SK-N-SH (cell line): ENCODE data around the gene PREPL. TPM values are rescaled to one million over a fixed set of nuclear protein-coding genes. Genes with fewer than 3 reads are reported as not detected.

Experiments used
- CTCF ChIA-PET: fragments of 300-600, 350-600 bp; formaldehyde crosslinking; extraction: SDS; loops from one replicate; lab custom pipeline; 2021; lab: Yijun Ruan, JAX
- POLR2A ChIA-PET: fragments of 350-600 bp; sonication (Branson Sonifier 250); formaldehyde crosslinking; extraction: SDS; loops from one replicate; lab custom pipeline; 2020; ENCODE audit warnings: antibody characterized with exemption, inconsistent platforms; lab: Yijun Ruan, JAX
- DNase-seq: peaks from one replicate; pipeline ENCODE4 v3.0.0; 2012
- H2AFZ ChIP-seq: fragments of 200-600 bp; sonication (generic); 2 replicates; pipeline ENCODE4 v1.8.1; 2016; ENCODE audit warnings: antibody characterized with exemption, mild to moderate bottlenecking, low read depth
- H3F3A ChIP-seq: fragments of 200-600 bp; sonication (generic); replicated peaks from 2 replicates; pipeline ENCODE3; 2016; ENCODE audit warnings: antibody characterized with exemption, mild to moderate bottlenecking; ENCODE audit not compliant: insufficient read depth
- H3K27ac ChIP-seq, 2 experiments: fragments of 200-500 bp in 1 of 2; fragments of 200-600 bp in 1 of 2; sonication (Bioruptor generic) in 1 of 2; sonication (generic), shearing (Covaris generic) in 1 of 2; 2 replicates each; pipeline versions ENCODE4 v1.5.1 to v1.6.1; 2014 to 2016; ENCODE audit warnings: low read depth in 2 of 2, inconsistent platforms in 1 of 2, low read length in 1 of 2, mild to moderate bottlenecking in 1 of 2, mixed read lengths in 1 of 2
- H3K27me3 ChIP-seq: fragments of 200-600 bp; sonication (generic), shearing (Covaris generic); 2 replicates; pipeline ENCODE4 v1.6.1; 2016; ENCODE audit warnings: mixed run types; ENCODE audit not compliant: insufficient read depth
- H3K36me3 ChIP-seq, 2 experiments: fragments of 200-500 bp in 1 of 2; fragments of 200-600 bp in 1 of 2; sonication (Bioruptor generic) in 1 of 2; sonication (generic) in 1 of 2; replicated peaks in 1 of 2; 2 replicates each; pipeline versions ENCODE3 to v1.5.1; 2014 to 2016; ENCODE audit warnings: low read length in 1 of 2, mild to moderate bottlenecking in 1 of 2; ENCODE audit not compliant: insufficient read depth in 2 of 2, control insufficient read depth in 1 of 2
- H3K4me1 ChIP-seq, 2 experiments: fragments of 200-500 bp in 1 of 2; fragments of 200-600 bp in 1 of 2; sonication (Bioruptor generic) in 1 of 2; sonication (generic), shearing (Covaris generic) in 1 of 2; 2 replicates each; pipeline versions ENCODE4 v1.5.1 to v1.6.1; 2014 to 2016; ENCODE audit warnings: low read depth in 1 of 2, low read length in 1 of 2, mixed run types in 1 of 2; ENCODE audit not compliant: insufficient read depth in 2 of 2, control insufficient read depth in 1 of 2
- H3K4me2 ChIP-seq: fragments of 200-600 bp; sonication (generic), shearing (Covaris generic); 2 replicates; pipeline ENCODE4 v1.6.1; 2017; ENCODE audit warnings: mixed run types
- H3K4me3 ChIP-seq, 2 experiments: fragments of 200-500 bp in 1 of 2; fragments of 200-600 bp in 1 of 2; sonication (Bioruptor generic) in 1 of 2; sonication (generic), shearing (Covaris generic) in 1 of 2; 2 replicates each; pipeline versions ENCODE4 v1.5.1 to v1.8.1; 2014 to 2016; ENCODE audit warnings: low read depth in 2 of 2, inconsistent platforms in 1 of 2, low read length in 1 of 2, mild to moderate bottlenecking in 1 of 2, mixed read lengths in 1 of 2, moderate library complexity in 1 of 2
- H3K79me2 ChIP-seq: fragments of 200-600 bp; sonication (generic); 2 replicates; pipeline ENCODE4 v1.8.1; 2017; ENCODE audit warnings: mild to moderate bottlenecking; ENCODE audit not compliant: insufficient read depth
- H3K9ac ChIP-seq: fragments of 200-600 bp; sonication (generic); 2 replicates; pipeline ENCODE4 v1.6.1; 2017; ENCODE audit warnings: mixed run types
- H3K9me2 ChIP-seq: fragments of 200-600 bp; sonication (generic); 2 replicates; pipeline ENCODE4 v1.6.1; 2017; ENCODE audit warnings: mixed run types
- H3K9me3 ChIP-seq: fragments of 200-600 bp; sonication (generic); 2 replicates; pipeline ENCODE4 v1.6.1; 2017; ENCODE audit warnings: mixed run types, mild to moderate bottlenecking, moderate library complexity
- H4K20me1 ChIP-seq: fragments of 200-600 bp; sonication (generic); 2 replicates; pipeline ENCODE4 v1.6.1; 2017; ENCODE audit warnings: mild to moderate bottlenecking, mixed run types; ENCODE audit not compliant: insufficient read depth
- FOSL2 ChIP-seq: IDR thresholded peaks from 2 replicates; pipeline ENCODE4 v1.4.0; 2012; ENCODE audit warnings: low read depth, mild to moderate bottlenecking, moderate library complexity, borderline replicate concordance
- FOXJ3 ChIP-seq: sonication (generic); formaldehyde crosslinking; IDR thresholded peaks from 2 replicates; pipeline ENCODE4 v1.5.1; 2020; ENCODE audit warnings: mild to moderate bottlenecking, missing genetic modification reagents
- GABPA ChIP-seq: IDR thresholded peaks from 2 replicates; pipeline ENCODE4 v1.4.0; 2012; ENCODE audit warnings: low read depth, mild to moderate bottlenecking
- JUND ChIP-seq: IDR thresholded peaks from 2 replicates; pipeline ENCODE4 v1.4.0; 2012
- NFIC ChIP-seq: IDR thresholded peaks from 2 replicates; pipeline ENCODE4 v1.4.0; 2012; ENCODE audit warnings: borderline replicate concordance
- POLR2AphosphoS5 ChIP-seq: IDR thresholded peaks from 2 replicates; pipeline ENCODE4 v1.6.1; 2012; ENCODE audit warnings: low read depth, low read length
- REST ChIP-seq: IDR thresholded peaks from 2 replicates; pipeline ENCODE4 v1.6.1; 2012; ENCODE audit warnings: mild to moderate bottlenecking, low read depth, low read length, moderate library complexity
- SIN3A ChIP-seq: IDR thresholded peaks from 2 replicates; pipeline ENCODE4 v1.6.1; 2012; ENCODE audit warnings: low read depth, mild to moderate bottlenecking, low read length, moderate library complexity, borderline replicate concordance
- TCF12 ChIP-seq: IDR thresholded peaks from 2 replicates; pipeline ENCODE4 v1.4.0; 2012
- WGBS: methylation state at CpG from one replicate; pipeline ENCODE4 v1.1.6; 2017; ENCODE audit warnings: low lambda C conversion rate; 5-methylcytosine and 5-hydroxymethylcytosine counted together
- polyA plus RNA-seq, 3 experiments: library from polyadenylated mRNA; depleted of rRNA; stranded (reverse); fragments of >200 nt; gene quantifications; 2 replicates each; pipeline ENCODE4 v1.2.3, GENCODE V29; 2012

PREPL gene
- polyA plus RNA-seq, 1 of the 3 experiments (the other 2 are of a cell fraction) = 22.6 TPM

GRCh38 chr2:44324971-44325426, 36.3 kb downstream of the PREPL start:
- Histone ChIP-seq H3K9me2 (no peaks in the 10 kb centered on the region), H3K9ac (no peak overlapping the region), H3K9me3 (no peaks in the 10 kb centered on the region), H3F3A (peaks cover 8% of the 10 kb centered on the region), H3K4me3 (no peak overlapping the region), H3K4me1 (peaks cover 0 to 3% of the 10 kb centered on the region in 2 experiments; a peak in 1 of 4 replicates), H3K27me3 (no peaks in the 10 kb centered on the region), H3K36me3 (peaks cover 68 to 71% of the 10 kb centered on the region in 2 experiments), H3K27ac (peak overlapping the region in 1 of 2 experiments; percentile 12; a peak in 1 of 4 replicates), H4K20me1 (no peaks in the 10 kb centered on the region), H2AFZ (no peak overlapping the region), H3K79me2 (no peaks in the 10 kb centered on the region), H3K4me2 (peak overlapping the region; percentile 36; the same call in 1 of the 2 replicates)
- 100% methylated on average over 1 of the region's 1 CpG for WGBS
- 0 out of 2 replicates have a peak, but pooled peaks have one; percentile 10 for TF ChIP-seq TCF12
- no peak for TF ChIP-seq SIN3A
- TF ChIP-seq POLR2AphosphoS5 = no peak
- TF ChIP-seq JUND = peak; percentile 36; the same call in 1 of the 2 replicates
- peak; percentile 43; the same call in 1 of the 2 replicates for TF ChIP-seq FOSL2
- peak; percentile 47; the same call in 1 of the 2 replicates for TF ChIP-seq NFIC
- TF ChIP-seq FOXJ3 = no peak
- TF ChIP-seq GABPA = no peak
- ChIA-PET CTCF (interaction anchor here (1.1 to 1.9 kb wide), 3 partner anchors 12 to 281 kb away, joined by 3 to 6 read pairs (median 5); no protein-coding TSS in a partner anchor), POLR2A (no interaction called here)
- no peak for DNase-seq

DNA sequence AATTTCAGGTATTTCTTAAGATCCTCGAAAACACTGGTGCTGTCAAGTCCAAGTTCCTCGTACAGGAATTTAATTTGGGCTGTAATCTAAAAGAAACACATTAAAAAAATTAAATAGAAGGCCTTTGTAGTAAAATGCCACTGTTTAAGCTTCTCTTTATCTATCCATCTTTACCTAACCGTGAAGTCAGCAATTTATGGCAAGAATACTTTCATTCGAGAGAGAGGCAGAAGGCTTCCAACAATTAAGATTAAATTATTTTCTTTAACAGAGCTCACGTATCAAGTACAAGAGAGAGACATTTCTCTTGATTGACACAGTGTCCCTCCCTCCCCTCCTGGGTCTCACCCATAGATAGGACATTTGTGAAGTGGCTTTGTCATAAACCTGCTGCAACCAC, 39.9 kb downstream of the PREPL start:
- POLR2A ChIA-PET = no interaction called here
- H3K4me2 ChIP-seq = no peak overlapping the region
- TF ChIP-seq REST = no peak
- H3K27me3 ChIP-seq = no peaks in the 10 kb centered on the region
- peaks cover 68 to 69% of the 10 kb centered on the region in 2 experiments for H3K36me3 ChIP-seq
- no peak for DNase-seq
- H4K20me1 ChIP-seq = no peaks in the 10 kb centered on the region
- no peaks in the 10 kb centered on the region for H3K79me2 ChIP-seq
- peaks cover 0 to 3% of the 10 kb centered on the region in 2 experiments; a peak in 1 of 4 replicates for H3K4me1 ChIP-seq
- no peaks in the 10 kb centered on the region for H3K9me2 ChIP-seq
- H3K27ac ChIP-seq = no peak overlapping the region
- no peaks in the 10 kb centered on the region for H3K9me3 ChIP-seq
- peaks cover 8% of the 10 kb centered on the region for H3F3A ChIP-seq
- WGBS = 77% methylated on average over 5 of the region's 5 CpGs
- no peak overlapping the region for H2AFZ ChIP-seq
- H3K4me3 ChIP-seq = no peak overlapping the region
- H3K9ac ChIP-seq = no peak overlapping the region
- CTCF ChIA-PET = no interaction called here
